ENCODE measurements around the gene CTNS. TPM values are rescaled to one million over a fixed set of nuclear protein-coding genes. Genes with fewer than 3 reads are reported as not detected.

The CTNS gene
- total RNA-seq, 1 donor from 2014 or later = 9.4 TPM

GRCh38 chr17:3655766-3656165 is 19.2 kb downstream of the CTNS start:
- Histone ChIP-seq H3K4me2 (no peak overlapping the region), H3K27ac (no peak overlapping the region), H3K36me3 (no peaks in the 10 kb centered on the region), H3K79me2 (ENCODE audit: low read depth) (no peaks in the 10 kb centered on the region), H3K4me3 (no peak overlapping the region), H3K9ac (no peak overlapping the region), H3K9me3 (ENCODE audit: low read depth) (no peaks in the 10 kb centered on the region), H4K20me1 (ENCODE audit: low read depth) (no peaks in the 10 kb centered on the region), H3K4me1 (no peaks in the 10 kb centered on the region), H3K27me3 (no peaks in the 10 kb centered on the region), H2AFZ (replicated peaks) (no peak overlapping the region), H3F3A (ENCODE audit: low read depth) (no peaks in the 10 kb centered on the region)
- H3K27ac Mint-ChIP-seq = no peak overlapping the region
- DNase-seq (ENCODE audit: low spot score) = no peak
- H3K4me3 Mint-ChIP-seq = no peak overlapping the region
- no peaks in the 10 kb centered on the region for H3K36me3 Mint-ChIP-seq
- H3K4me1 Mint-ChIP-seq = no peaks in the 10 kb centered on the region
- H3K27me3 Mint-ChIP-seq (ENCODE audit: insufficient read depth, low read depth) = peaks cover 7% of the 10 kb centered on the region
- H3K9me3 Mint-ChIP-seq = no peaks in the 10 kb centered on the region
- no peak for TF ChIP-seq EZH2phosphoT487 (IDR thresholded peaks at IDR 0.05)
- no peak for TF ChIP-seq EZH2 (IDR thresholded peaks at IDR 0.05)

- Histone ChIP-seq H3K79me2 (ENCODE audit: low read depth) (no peaks in the 10 kb centered on the region), H3K4me2 (no peak overlapping the region), H3F3A (ENCODE audit: low read depth) (no peaks in the 10 kb centered on the region), H3K27me3 (no peaks in the 10 kb centered on the region), H2AFZ (replicated peaks) (no peak overlapping the region), H3K4me3 (no peak overlapping the region), H3K9me3 (ENCODE audit: low read depth) (no peaks in the 10 kb centered on the region), H3K4me1 (no peaks in the 10 kb centered on the region), H3K27ac (no peak overlapping the region), H4K20me1 (ENCODE audit: low read depth) (no peaks in the 10 kb centered on the region), H3K9ac (no peak overlapping the region), H3K36me3 (no peaks in the 10 kb centered on the region)
- no peak for TF ChIP-seq EZH2 (IDR thresholded peaks at IDR 0.05)
- no peak for TF ChIP-seq CTCF (IDR thresholded peaks at IDR 0.05)
- TF ChIP-seq EZH2phosphoT487 (IDR thresholded peaks at IDR 0.05) = no peak
- Mint-ChIP-seq H3K27me3 (ENCODE audit: insufficient read depth, low read depth) (peaks cover 7% of the 10 kb centered on the region), H3K27ac (no peak overlapping the region), H3K9me3 (no peaks in the 10 kb centered on the region), H3K36me3 (peaks cover 3% of the 10 kb centered on the region), H3K4me1 (peaks cover 3% of the 10 kb centered on the region), H3K4me3 (no peak overlapping the region)
- no peak for DNase-seq (ENCODE audit: low spot score)
Observed at GRCh38 chr17:3656353-3656752, 19.8 kb downstream of the CTNS start.

- H3K27ac Mint-ChIP-seq = no peak overlapping the region
- H3K4me2 ChIP-seq = no peak overlapping the region
- no peaks in the 10 kb centered on the region for H4K20me1 ChIP-seq (ENCODE audit: low read depth)
- no peaks in the 10 kb centered on the region for H3K4me1 ChIP-seq
- no peak overlapping the region for H3K4me3 Mint-ChIP-seq
- no peak overlapping the region for H3K9ac ChIP-seq
- H3K36me3 Mint-ChIP-seq = peaks cover 3% of the 10 kb centered on the region
- no peak overlapping the region for H3K4me3 ChIP-seq
- no peaks in the 10 kb centered on the region for H3K27me3 ChIP-seq
- H3K36me3 ChIP-seq = no peaks in the 10 kb centered on the region
- peaks cover 10% of the 10 kb centered on the region for H3K27me3 Mint-ChIP-seq (ENCODE audit: insufficient read depth, low read depth)
- H3K9me3 ChIP-seq (ENCODE audit: low read depth) = no peaks in the 10 kb centered on the region
- no peaks in the 10 kb centered on the region for H3K9me3 Mint-ChIP-seq
- no peaks in the 10 kb centered on the region for H3F3A ChIP-seq (ENCODE audit: low read depth)
- H3K4me1 Mint-ChIP-seq = peaks cover 3% of the 10 kb centered on the region
- H3K79me2 ChIP-seq (ENCODE audit: low read depth) = no peaks in the 10 kb centered on the region
- DNase-seq (ENCODE audit: low spot score) = no peak
- TF ChIP-seq EZH2 (IDR thresholded peaks at IDR 0.05) = no peak
- no peak for TF ChIP-seq CTCF (IDR thresholded peaks at IDR 0.05)
- no peak for TF ChIP-seq EZH2phosphoT487 (IDR thresholded peaks at IDR 0.05)
- no peak overlapping the region for H3K27ac ChIP-seq
- H2AFZ ChIP-seq (replicated peaks) = no peak overlapping the region
Observed at GRCh38 chr17:3656755-3657587, 20.4 kb downstream of the CTNS start.

- no peaks in the 10 kb centered on the region for H3F3A ChIP-seq (ENCODE audit: low read depth)
- no peak overlapping the region for H3K9ac ChIP-seq
- H3K36me3 Mint-ChIP-seq = peaks cover 3% of the 10 kb centered on the region
- no peak overlapping the region for H3K27ac ChIP-seq
- H4K20me1 ChIP-seq (ENCODE audit: low read depth) = no peaks in the 10 kb centered on the region
- no peaks in the 10 kb centered on the region for H3K79me2 ChIP-seq (ENCODE audit: low read depth)
- no peak overlapping the region for H3K4me3 Mint-ChIP-seq
- H3K4me2 ChIP-seq = no peak overlapping the region
- no peak overlapping the region for H3K27ac Mint-ChIP-seq
- no peak for TF ChIP-seq EZH2 (IDR thresholded peaks at IDR 0.05)
- no peak for TF ChIP-seq CTCF (IDR thresholded peaks at IDR 0.05)
- TF ChIP-seq EZH2phosphoT487 (IDR thresholded peaks at IDR 0.05) = no peak
- H3K9me3 ChIP-seq (ENCODE audit: low read depth) = no peaks in the 10 kb centered on the region
- H3K4me1 Mint-ChIP-seq = peaks cover 5% of the 10 kb centered on the region
- peaks cover 12% of the 10 kb centered on the region for H3K27me3 Mint-ChIP-seq (ENCODE audit: insufficient read depth, low read depth)
- H2AFZ ChIP-seq (replicated peaks) = no peak overlapping the region
- no peak for DNase-seq (ENCODE audit: low spot score)
- H3K4me1 ChIP-seq = no peaks in the 10 kb centered on the region
- H3K4me3 ChIP-seq = no peak overlapping the region
- H3K27me3 ChIP-seq = no peaks in the 10 kb centered on the region
- H3K9me3 Mint-ChIP-seq = no peaks in the 10 kb centered on the region
- H3K36me3 ChIP-seq = no peaks in the 10 kb centered on the region
Observed at GRCh38 chr17:3657588-3657869, 21.0 kb downstream of the CTNS start.
